H1 (cell line): Measurements from ENCODE around the gene DBH. TPM values are rescaled to one million over a fixed set of nuclear protein-coding genes. Genes with fewer than 3 reads are reported as not detected.

Experiments
- CTCF ChIA-PET: fragments of 300-600 bp; sonication (Branson Sonifier 250); formaldehyde crosslinking; loops from one replicate; lab custom pipeline; 2021; ENCODE audit not compliant: partially characterized antibody; lab: Charles Lee
- POLR2A ChIA-PET: fragments of 300-600 bp; sonication (Branson Sonifier 250); formaldehyde crosslinking; loops from one replicate; lab custom pipeline; 2021; ENCODE audit warnings: inconsistent platforms; ENCODE audit not compliant: partially characterized antibody; lab: Charles Lee
- DNase-seq, 2 experiments: peaks; one replicate each; pipeline versions ENCODE4 v3.0.0 to v3.0.0-alpha.2; 2010 to 2022; ENCODE audit warnings: low spot score in 2 of 2, low read depth in 1 of 2, mixed read lengths in 1 of 2
- FAIRE-seq: peaks from 2 replicates; lab custom pipeline; 2011; peaks lifted over from hg19 to GRCh38; lab: Jason Lieb, UNC
- H2AFZ ChIP-seq: 2 replicates; pipeline ENCODE4 v1.8.1; 2012; ENCODE audit warnings: low read length, inconsistent platforms
- H2AK5ac ChIP-seq: 2 replicates; pipeline ENCODE4 v1.6.1; 2013; ENCODE audit warnings: low read depth, low read length
- H2BK120ac ChIP-seq: replicated peaks from 2 replicates; pipeline ENCODE3; 2013; ENCODE audit warnings: low read depth, low read length, inconsistent platforms
- H2BK12ac ChIP-seq: 2 replicates; pipeline ENCODE4 v1.6.1; 2013; ENCODE audit warnings: low read depth, low read length
- H2BK15ac ChIP-seq: 2 replicates; pipeline ENCODE4 v1.6.1; 2013; ENCODE audit warnings: low read length
- H2BK20ac ChIP-seq: 2 replicates; pipeline ENCODE4 v1.6.1; 2013; ENCODE audit warnings: low read length
- H2BK5ac ChIP-seq: 2 replicates; pipeline ENCODE4 v1.6.1; 2013; ENCODE audit warnings: low read depth, low read length
- H3K14ac ChIP-seq: 2 replicates; pipeline ENCODE4 v1.6.1; 2013; ENCODE audit warnings: inconsistent platforms; ENCODE audit not compliant: insufficient read length
- H3K18ac ChIP-seq: 2 replicates; pipeline ENCODE4 v1.6.1; 2013; ENCODE audit warnings: low read length; ENCODE audit errors: extremely low read depth
- H3K23ac ChIP-seq: 2 replicates; pipeline ENCODE4 v1.6.1; 2013; ENCODE audit warnings: inconsistent platforms; ENCODE audit not compliant: insufficient read length
- H3K23me2 ChIP-seq: 2 replicates; pipeline ENCODE4 v1.6.1; 2013; ENCODE audit warnings: low read depth, low read length
- H3K27ac ChIP-seq: 2 replicates; pipeline ENCODE4 v1.6.1; 2011; ENCODE audit warnings: low read depth, low read length, inconsistent platforms
- H3K27me3 ChIP-seq, 4 experiments: replicated peaks in 1 of 4; 1 replicate in 1 of 4; 2 replicates in 3 of 4; pipeline versions ENCODE4 v1.6.1 to v1.8.1; 2011 to 2013; ENCODE audit warnings: low read length in 3 of 4, mild to moderate bottlenecking in 3 of 4, inconsistent platforms in 2 of 4, mixed read lengths in 2 of 4, moderate library complexity in 1 of 4; ENCODE audit not compliant: control insufficient read depth in 3 of 4, insufficient read depth in 3 of 4; ENCODE audit errors: extremely low read depth in 1 of 4
- H3K36me3 ChIP-seq, 4 experiments: 2 replicates each; pipeline versions ENCODE4 v1.6.1 to v1.8.1; 2011 to 2013; ENCODE audit warnings: mild to moderate bottlenecking in 4 of 4, low read length in 3 of 4, moderate library complexity in 2 of 4, control low read depth in 1 of 4, inconsistent platforms in 1 of 4; ENCODE audit not compliant: insufficient read depth in 4 of 4, control insufficient read depth in 2 of 4
- H3K4ac ChIP-seq: replicated peaks from 2 replicates; pipeline ENCODE3; 2013; ENCODE audit warnings: low read length, low read depth, mixed read lengths, inconsistent platforms; ENCODE audit not compliant: insufficient read length
- H3K4me1 ChIP-seq, 4 experiments: replicated peaks in 1 of 4; 1 replicate in 1 of 4; 2 replicates in 3 of 4; pipeline versions ENCODE4 v1.6.1 to v1.8.1; 2011 to 2013; ENCODE audit warnings: low read length in 3 of 4, inconsistent platforms in 2 of 4, mixed read lengths in 1 of 4; ENCODE audit not compliant: insufficient read depth in 4 of 4, control insufficient read depth in 3 of 4
- H3K4me2 ChIP-seq, 2 experiments: 2 replicates each; pipeline versions ENCODE4 v1.6.1 to v1.8.1; 2011 to 2013; ENCODE audit warnings: low read depth in 2 of 2, low read length in 2 of 2, control low read depth in 1 of 2, inconsistent platforms in 1 of 2, mild to moderate bottlenecking in 1 of 2; ENCODE audit not compliant: insufficient read depth in 1 of 2
- H3K4me3 ChIP-seq, 4 experiments: fragments of 200-600, 300-600 bp in 1 of 4; sonication (generic), shearing (Covaris generic), sonication (Bioruptor Twin) in 1 of 4; 2 replicates each; pipeline versions ENCODE4 v1.5.1 to v1.8.1; 2011 to 2016; ENCODE audit warnings: low read length in 4 of 4, low read depth in 3 of 4, control low read depth in 2 of 4, inconsistent platforms in 2 of 4, mild to moderate bottlenecking in 2 of 4, mixed read lengths in 1 of 4, moderate library complexity in 1 of 4; ENCODE audit not compliant: insufficient read depth in 2 of 4; ENCODE audit errors: extremely low read depth in 1 of 4
- H3K56ac ChIP-seq: replicated peaks from 2 replicates; pipeline ENCODE3; 2013; ENCODE audit warnings: low read depth, mild to moderate bottlenecking, mixed read lengths, low read length, inconsistent platforms; ENCODE audit not compliant: insufficient read length
- H3K79me1 ChIP-seq: 2 replicates; pipeline ENCODE4 v1.6.1; 2013; ENCODE audit warnings: low read depth, low read length, control low read depth
- H3K79me2 ChIP-seq, 2 experiments: 2 replicates each; pipeline versions ENCODE4 v1.6.1 to v1.8.1; 2012 to 2013; ENCODE audit warnings: low read length in 2 of 2, mild to moderate bottlenecking in 2 of 2, inconsistent platforms in 1 of 2; ENCODE audit not compliant: insufficient read depth in 2 of 2, control insufficient read depth in 1 of 2
- H3K9ac ChIP-seq, 4 experiments: replicated peaks in 1 of 4; 1 replicate in 1 of 4; 2 replicates in 3 of 4; pipeline versions ENCODE4 v1.6.1 to v1.8.1; 2011 to 2013; ENCODE audit warnings: low read depth in 3 of 4, low read length in 3 of 4, control low read depth in 2 of 4, mild to moderate bottlenecking in 2 of 4, moderate library complexity in 2 of 4, inconsistent platforms in 1 of 4; ENCODE audit errors: extremely low read depth in 1 of 4
- H3K9me3 ChIP-seq, 2 experiments: 2 replicates each; pipeline versions ENCODE4 v1.6.1 to v1.8.1; 2012 to 2013; ENCODE audit warnings: mild to moderate bottlenecking in 2 of 2, moderate library complexity in 2 of 2, control low read depth in 1 of 2, inconsistent platforms in 1 of 2, low read depth in 1 of 2, low read length in 1 of 2, mixed read lengths in 1 of 2; ENCODE audit not compliant: insufficient read depth in 2 of 2
- H4K20me1 ChIP-seq, 2 experiments: replicated peaks in 1 of 2; 2 replicates each; pipeline versions ENCODE3 to v1.8.1; 2011 to 2013; ENCODE audit warnings: inconsistent platforms in 2 of 2, low read length in 2 of 2, mild to moderate bottlenecking in 1 of 2; ENCODE audit not compliant: insufficient read depth in 2 of 2, control insufficient read depth in 1 of 2
- H4K5ac ChIP-seq: 2 replicates; pipeline ENCODE4 v1.6.1; 2013; ENCODE audit warnings: low read length, low read depth, mixed read lengths, inconsistent platforms; ENCODE audit not compliant: insufficient read length
- H4K8ac ChIP-seq: 2 replicates; pipeline ENCODE4 v1.8.0; 2013; ENCODE audit warnings: mild to moderate bottlenecking, moderate library complexity, low read length, inconsistent platforms; ENCODE audit not compliant: insufficient read depth; ENCODE audit errors: extremely low read depth
- H4K91ac ChIP-seq: replicated peaks from 2 replicates; pipeline ENCODE3; 2013; ENCODE audit warnings: low read length, mixed read lengths, inconsistent platforms; ENCODE audit not compliant: insufficient read length
- POLR2AphosphoS5 ChIP-seq: IDR thresholded peaks from 2 replicates; pipeline ENCODE4 v1.6.1; 2011; ENCODE audit warnings: low read depth, low read length
- SP1 ChIP-seq: IDR thresholded peaks from 2 replicates; pipeline ENCODE4 v1.6.1; 2011; ENCODE audit warnings: low read depth, low read length
- WGBS, 2 experiments: shearing (Covaris generic) in 1 of 2; methylation state at CpG; one replicate each; pipeline versions ENCODE4 v1.1.6 to v1.1.7; 2013 to 2015; ENCODE audit warnings: low lambda C conversion rate in 2 of 2, mixed read lengths in 2 of 2, inconsistent platforms in 1 of 2, low coverage in 1 of 2, missing lambda C conversion rate in 1 of 2; ENCODE audit not compliant: insufficient replicate concordance in 2 of 2, insufficient coverage in 1 of 2, insufficient read length in 1 of 2; ENCODE audit errors: extremely low coverage in 1 of 2, missing lambda C conversion rate in 1 of 2; 5-methylcytosine and 5-hydroxymethylcytosine counted together
- polyA plus RNA-seq, 7 experiments: library from polyadenylated mRNA; depleted of rRNA in 3 of 7; stranded (reverse) in 5 of 7; unstranded in 2 of 7; fragments of >200 nt in 5 of 7; fragments of 200-250 nt in 2 of 7; gene quantifications; 1 replicate in 5 of 7; 2 replicates in 1 of 7; 4 replicates in 1 of 7; pipeline versions ENCODE4 v1.2.1 to v1.2.3, GENCODE V29; 2011 to 2013; ENCODE audit warnings: missing spikeins in 2 of 7, mixed read lengths in 2 of 7
- total RNA-seq: library from RNA; stranded (reverse); fragmentation: NEBNext Ultra II Directional; extraction: Animal tissue kit (Norgen Biotek cat#: 25700); gene quantifications from 2 replicates; pipeline ENCODE4 v1.2.1, GENCODE V29; 2021

The DBH gene
- total and polyA plus RNA-seq, 2 of the 8 experiments (the other 6 are each of a cell fraction or from before 2014, with no cell fraction given), result 0.18 TPM; not detected in 1

DNA sequence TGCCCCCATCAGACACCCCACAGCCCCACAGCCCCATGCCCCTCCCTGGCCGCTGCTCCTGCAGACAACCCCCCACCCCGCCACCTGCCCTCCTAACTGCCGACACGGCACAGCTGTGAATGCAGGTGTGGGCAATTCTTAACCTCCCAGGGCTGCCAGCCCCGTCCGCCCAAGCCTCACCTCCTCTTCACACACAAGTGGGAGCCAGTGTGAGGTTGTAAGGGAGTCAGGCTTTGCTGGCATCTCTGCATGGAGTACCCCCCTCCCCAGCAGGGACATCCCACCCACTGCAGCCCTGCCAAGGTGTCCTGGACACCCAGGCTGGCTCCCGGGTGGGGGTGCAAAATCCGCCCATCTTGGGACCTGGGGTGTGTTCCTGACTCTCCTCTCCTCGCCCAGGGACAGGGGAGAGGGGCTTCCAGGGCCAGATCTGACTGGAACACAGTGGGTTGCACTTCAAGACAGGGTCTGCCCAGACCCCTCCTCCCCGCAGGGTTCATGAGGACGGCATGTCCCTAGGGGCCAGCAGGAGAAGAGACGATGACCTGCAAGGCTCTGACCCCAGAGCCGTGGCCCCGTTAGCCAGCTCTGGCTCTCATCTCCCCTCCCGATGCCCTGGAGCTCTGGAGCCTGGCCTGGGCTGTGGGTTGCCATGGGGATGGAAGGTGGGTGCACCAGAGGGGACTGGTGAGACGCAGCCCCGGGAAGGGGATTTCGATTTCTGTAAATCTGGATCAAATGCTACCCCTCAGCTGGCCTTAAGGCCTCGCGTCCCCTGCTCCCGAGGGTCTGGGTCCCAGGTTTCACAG, 67.6 kb downstream of the DBH start:
- Histone ChIP-seq H3K4me3 (no peak overlapping the region), H3K4me1 (peaks cover 0 to 13% (median 10%) of the 10 kb centered on the region in 4 experiments; a peak in 5 of 7 replicates), H3K79me1 (no peaks in the 10 kb centered on the region), H2BK12ac (no peak overlapping the region), H3K79me2 (no peaks in the 10 kb centered on the region), H3K9ac (no peak overlapping the region), H3K9me3 (no peaks in the 10 kb centered on the region), H3K23ac (no peak overlapping the region), H2AK5ac (no peak overlapping the region), H4K20me1 (no peaks in the 10 kb centered on the region), H2BK120ac (no peak overlapping the region), H3K23me2 (no peaks in the 10 kb centered on the region), H2AFZ (no peak overlapping the region), H2BK15ac (no peak overlapping the region), H3K4ac (no peak overlapping the region), H3K14ac (no peak overlapping the region), H3K27me3 (no peaks in the 10 kb centered on the region; a peak in 2 of 7 replicates), H4K91ac (no peak overlapping the region), H3K18ac (no peak overlapping the region), H3K4me2 (no peak overlapping the region), H4K8ac (peak overlapping the region; percentile 14; the same call in 1 of the 2 replicates), H2BK5ac (no peak overlapping the region), H3K27ac (no peak overlapping the region), H4K5ac (no peak overlapping the region), H3K36me3 (no peaks in the 10 kb centered on the region), H3K56ac (no peak overlapping the region), H2BK20ac (0 out of 2 replicates have a peak overlapping the region, but pooled peaks have one; percentile 18)
- ChIA-PET POLR2A (no interaction called here), CTCF (interaction anchor here (0.9 to 2.4 kb wide), 4 partner anchors 8 to 53 kb away, joined by 3 to 17 read pairs (median 4); no protein-coding TSS in a partner anchor)
- no peak for FAIRE-seq
- WGBS, 2 experiments, result 83% methylated on average over 20 of the region's 21 CpGs; no CpG with 5 or more reads in 1 of the 2 experiments
- no peak for DNase-seq
- TF ChIP-seq POLR2AphosphoS5 (no peak), SP1 (no peak)
